ENCODE results near the gene RFX2. TPM values are rescaled to one million over a fixed set of nuclear protein-coding genes. Genes with fewer than 3 reads are reported as not detected.
A peak's percentile ranks its signal among the peaks of the same experiment; 100 is the strongest.

RFX2 gene
- total RNA-seq, 1 donor from 2014 or later = 18.0 TPM

DNA sequence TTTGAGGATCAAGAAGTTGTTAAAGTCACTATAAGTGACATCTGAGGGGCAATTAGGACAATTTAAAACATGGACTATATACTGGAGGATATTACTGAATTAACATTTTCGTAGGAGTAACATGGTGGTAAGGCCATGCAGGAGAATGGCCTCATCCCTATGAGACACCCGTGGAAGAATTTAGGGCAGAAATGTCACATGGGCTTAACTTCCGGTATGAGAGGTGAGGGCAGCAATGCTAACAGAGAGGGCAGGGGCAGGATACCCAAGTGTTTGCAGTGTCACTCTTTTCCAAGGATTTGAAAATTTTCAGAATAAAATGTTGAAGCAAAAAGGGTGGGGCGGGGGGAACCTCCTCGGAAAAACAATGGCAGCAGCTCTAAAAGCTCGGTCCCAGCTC lies 156.0 kb downstream of the RFX2 start:
- Mint-ChIP-seq H3K36me3 (peaks cover 4% of the 10 kb centered on the region), H3K4me3 (peak overlapping the region; percentile 11)

DNA sequence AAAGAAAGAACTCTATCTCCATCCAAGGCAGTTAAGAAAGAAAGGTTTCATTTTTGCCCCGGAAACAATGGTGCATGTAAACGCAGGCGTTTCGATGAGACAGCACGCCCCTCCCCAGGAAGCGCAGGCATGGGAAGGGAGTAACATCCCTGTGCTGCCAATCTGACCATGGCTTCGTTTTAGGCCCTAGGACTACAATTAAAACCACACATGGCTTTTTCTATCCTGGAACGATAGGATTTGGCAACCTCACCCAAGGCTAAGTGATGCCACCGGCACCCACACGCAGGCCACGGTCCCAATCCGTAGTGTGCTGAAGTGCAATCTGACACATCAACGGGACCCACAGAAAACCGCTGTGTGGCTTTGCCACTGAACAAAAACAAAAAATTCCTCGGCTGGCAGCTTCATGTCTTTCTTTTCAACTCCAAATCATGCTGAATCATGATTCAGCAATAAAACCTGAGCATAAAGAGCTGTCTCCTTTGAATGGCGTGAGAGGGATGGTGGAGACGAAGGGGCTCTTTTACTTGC lies 156.6 kb downstream of the RFX2 start:
- no peaks in the 10 kb centered on the region for H3K27me3 Mint-ChIP-seq
- H3K4me3 Mint-ChIP-seq = peak overlapping the region; percentile 52
- peaks cover 79% of the 10 kb centered on the region for H3K4me1 Mint-ChIP-seq (ENCODE audit: unreplicated experiment)

More for the DNA sequence above, 156.0 kb downstream of the RFX2 start:
- no peaks in the 10 kb centered on the region for H3K9me3 Mint-ChIP-seq
- no peak for DNase-seq (ENCODE audit: extremely low spot score, unreplicated experiment)
- no peaks in the 10 kb centered on the region for H3K27me3 Mint-ChIP-seq
- H3K27ac Mint-ChIP-seq = peak overlapping the region; percentile 81
- peaks cover 78% of the 10 kb centered on the region for H3K4me1 Mint-ChIP-seq (ENCODE audit: unreplicated experiment)
- TF ChIP-seq CTCF (conservative IDR thresholded peaks at IDR 0.05) = no peak

DNA sequence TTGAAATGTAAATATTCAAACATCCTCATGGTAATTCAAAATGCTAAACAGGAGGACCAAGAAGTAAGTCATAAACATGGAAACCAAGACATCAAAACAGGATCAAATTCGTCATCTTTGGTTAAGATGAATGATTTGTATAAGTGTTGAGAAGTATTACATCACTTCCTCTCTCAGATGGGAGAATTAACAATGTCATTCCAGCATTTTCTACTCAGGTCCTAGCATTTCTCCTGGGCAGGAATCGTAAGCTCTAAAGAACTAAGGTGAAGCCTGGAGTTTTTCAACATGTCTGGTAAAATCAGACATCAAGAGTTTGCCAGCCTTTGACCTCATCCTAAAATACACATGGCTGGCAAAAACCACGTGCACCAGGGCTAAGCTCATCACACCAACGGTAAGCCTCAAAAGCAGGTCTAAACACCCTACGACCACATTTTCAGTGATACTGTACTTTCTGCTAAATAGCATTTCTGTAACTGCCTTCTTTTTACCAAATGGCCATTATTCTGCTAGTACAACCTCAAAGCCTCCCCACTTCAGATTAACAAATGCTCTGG lies 157.2 kb downstream of the RFX2 start:
- H3K27ac Mint-ChIP-seq = peak overlapping the region; percentile 62
- no peaks in the 10 kb centered on the region for H3K9me3 Mint-ChIP-seq
- H3K4me3 Mint-ChIP-seq = peak overlapping the region; percentile 52
- peaks cover 10% of the 10 kb centered on the region for H3K36me3 Mint-ChIP-seq
- no peak for TF ChIP-seq CTCF (conservative IDR thresholded peaks at IDR 0.05)
- no peaks in the 10 kb centered on the region for H3K27me3 Mint-ChIP-seq
- DNase-seq (ENCODE audit: extremely low spot score, unreplicated experiment) = no peak
- peaks cover 82% of the 10 kb centered on the region for H3K4me1 Mint-ChIP-seq (ENCODE audit: unreplicated experiment)

More for the DNA sequence above, 156.6 kb downstream of the RFX2 start:
- Mint-ChIP-seq H3K36me3 (peaks cover 8% of the 10 kb centered on the region), H3K9me3 (no peaks in the 10 kb centered on the region), H3K27ac (peak overlapping the region; percentile 81)
- TF ChIP-seq CTCF (conservative IDR thresholded peaks at IDR 0.05) = no peak
- DNase-seq (ENCODE audit: extremely low spot score, unreplicated experiment) = no peak

GRCh38 chr19:5952193-5953029 lies 157.9 kb downstream of the RFX2 start:
- no peak for TF ChIP-seq CTCF (conservative IDR thresholded peaks at IDR 0.05)
- Mint-ChIP-seq H3K4me1 (ENCODE audit: unreplicated experiment) (peaks cover 81% of the 10 kb centered on the region), H3K27ac (peak overlapping the region; percentile 62)

DNA sequence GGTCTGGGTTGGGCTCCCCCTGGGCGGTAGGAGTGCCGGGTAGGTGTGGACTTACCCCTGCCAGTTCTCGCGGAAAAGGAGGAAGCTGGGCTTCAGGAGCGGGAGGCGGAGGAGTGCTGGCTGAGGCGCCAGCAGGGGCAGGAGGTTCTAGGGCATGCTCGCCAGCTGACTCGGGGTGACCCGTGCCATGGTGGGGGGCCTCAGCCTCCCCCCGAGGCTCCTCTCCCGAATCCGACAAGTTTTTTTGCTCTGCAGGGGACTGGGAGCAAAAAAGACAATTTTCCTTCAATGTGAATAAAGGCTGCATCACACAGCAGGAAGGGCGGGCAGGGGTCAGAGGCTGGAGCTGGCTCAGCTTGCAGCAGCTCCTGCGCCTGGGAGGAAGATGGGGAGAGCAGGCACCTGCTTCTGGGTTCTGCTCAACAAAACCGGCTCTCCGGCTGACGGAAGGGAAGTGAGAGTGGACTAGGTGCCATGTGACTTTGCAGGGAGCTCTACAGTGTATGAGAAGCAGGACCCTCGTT lies 158.9 kb downstream of the RFX2 start:
- H3K27ac Mint-ChIP-seq = peak overlapping the region; percentile 72
- TF ChIP-seq CTCF (conservative IDR thresholded peaks at IDR 0.05) = no peak
- H3K27me3 Mint-ChIP-seq = no peaks in the 10 kb centered on the region
- peaks cover 75% of the 10 kb centered on the region for H3K4me1 Mint-ChIP-seq (ENCODE audit: unreplicated experiment)
- peaks cover 10% of the 10 kb centered on the region for H3K36me3 Mint-ChIP-seq
- DNase-seq (ENCODE audit: extremely low spot score, unreplicated experiment) = no peak
- H3K9me3 Mint-ChIP-seq = no peaks in the 10 kb centered on the region
- peak overlapping the region; percentile 58 for H3K4me3 Mint-ChIP-seq

More at GRCh38 chr19:5952193-5953029, 157.9 kb downstream of the RFX2 start:
- Mint-ChIP-seq H3K9me3 (no peaks in the 10 kb centered on the region), H3K4me3 (peak overlapping the region; percentile 52), H3K36me3 (peaks cover 10% of the 10 kb centered on the region), H3K27me3 (no peaks in the 10 kb centered on the region)
- DNase-seq (ENCODE audit: extremely low spot score, unreplicated experiment) = no peak
